ENCODE measurements around the gene SYT1.

- TF ChIP-seq NFRKB (IDR thresholded peaks at IDR 0.05): no peak
- TF ChIP-seq FOXM1 (IDR thresholded peaks at IDR 0.05; ENCODE audit: borderline replicate concordance): no peak
- no peak for TF ChIP-seq ZNF384 (IDR thresholded peaks at IDR 0.05)
- no peak for TF ChIP-seq SP1 (IDR thresholded peaks at IDR 0.05)
- TF ChIP-seq PKNOX1 (IDR thresholded peaks at IDR 0.05): no peak
- no peak for TF ChIP-seq TARDBP (IDR thresholded peaks at IDR 0.05)
- no peak for TF ChIP-seq FOXK2 (IDR thresholded peaks at IDR 0.05)
- no peak for TF ChIP-seq BHLHE40 (IDR thresholded peaks at IDR 0.05; ENCODE audit: borderline replicate concordance)
These were observed 431.6 kb downstream of the SYT1 start for GRCh38 chr12:79296133-79296532.
